Measurements from ENCODE around the gene EXOSC2.

EXOSC2 gene

DNA sequence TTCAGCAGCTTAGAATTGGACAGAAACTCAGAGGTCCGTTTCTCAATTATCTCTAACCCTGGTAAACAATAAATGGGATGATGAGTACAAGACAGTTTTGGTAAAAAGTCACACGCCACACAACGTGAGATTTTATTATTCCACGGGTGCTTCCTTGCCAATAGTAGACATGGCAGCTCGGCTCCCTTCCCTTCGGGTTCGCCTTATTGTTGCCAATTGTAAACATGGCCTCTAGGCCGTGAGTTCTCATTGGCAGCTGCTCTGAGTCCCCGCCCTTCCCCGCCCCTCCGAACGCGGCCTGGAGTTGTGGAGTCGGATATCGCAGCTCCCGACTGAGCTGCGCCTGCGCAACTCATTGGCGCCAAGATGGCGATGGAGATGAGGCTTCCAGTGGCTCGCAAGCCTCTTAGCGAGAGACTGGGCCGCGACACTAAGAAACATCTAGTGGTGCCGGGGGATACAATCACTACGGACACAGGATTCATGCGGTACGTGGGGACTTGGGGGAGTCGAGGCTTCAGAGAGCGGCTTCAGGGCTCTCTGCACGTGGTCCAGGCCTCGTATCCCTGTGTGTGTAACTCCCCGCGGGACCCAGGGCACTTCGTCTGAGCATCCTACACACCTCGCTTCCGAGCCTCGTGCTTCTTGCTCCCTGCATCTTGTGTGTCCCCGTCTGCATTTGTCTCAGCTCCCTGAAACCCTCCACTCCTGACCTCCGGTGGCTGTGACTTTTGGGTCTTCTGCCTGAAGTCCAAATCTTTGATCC, at the start of gene EXOSC2:
EXOSC2 (plus strand) TSS at position 355 of the 766 bp plus-strand sequence; CDS start at position 367, 12 bp downstream.
- peaks cover 45% of the 10 kb centered on the region for H3K36me3 Mint-ChIP-seq (ENCODE audit: low read depth)
- peak within 1 kb of the TSS; percentile 81 for H3K27ac Mint-ChIP-seq
- peak within 1 kb of the TSS; percentile 93 for H3K4me3 Mint-ChIP-seq
- intact Hi-C loops (cut with micrococcal nuclease) = loop anchor here (1.0 kb wide), 1 partner anchor 19 kb away; no protein-coding TSS in a partner anchor
- H3K4me1 Mint-ChIP-seq (ENCODE audit: low read depth) = peaks cover 24% of the 10 kb centered on the region
- no peaks in the 10 kb centered on the region for H3K9me3 Mint-ChIP-seq
- peaks cover 14% of the 10 kb centered on the region for H3K27me3 Mint-ChIP-seq

GRCh38 chr9:130651221-130651620, 42.4 kb upstream of the EXOSC2 start:
- Mint-ChIP-seq H3K27ac (no peak overlapping the region), H3K36me3 (ENCODE audit: low read depth) (no peaks in the 10 kb centered on the region), H3K4me3 (no peak overlapping the region), H3K4me1 (ENCODE audit: low read depth) (no peaks in the 10 kb centered on the region), H3K9me3 (no peaks in the 10 kb centered on the region), H3K27me3 (peaks cover 55% of the 10 kb centered on the region)
- intact Hi-C loops (cut with micrococcal nuclease) = no loop called here

DNA sequence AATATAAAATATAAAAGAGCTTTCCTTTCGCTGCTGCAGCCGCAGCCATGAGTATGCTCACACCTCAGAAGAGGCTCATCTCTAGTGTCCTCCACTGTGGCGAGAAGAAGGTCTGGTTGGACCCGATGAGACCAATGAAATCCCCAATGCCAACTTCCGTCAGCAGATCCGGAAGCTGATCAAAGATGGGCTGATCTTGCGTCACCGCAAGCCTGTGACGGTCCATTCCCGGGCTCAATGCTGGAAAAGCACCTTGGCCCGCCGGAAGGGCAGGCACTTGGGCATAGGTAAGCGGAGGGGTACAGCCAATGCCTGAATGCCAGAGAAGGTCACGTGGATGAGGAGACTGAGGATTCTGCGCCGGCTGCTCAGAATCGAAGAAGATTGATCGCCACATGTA, 41.8 kb upstream of the EXOSC2 start:
- no peaks in the 10 kb centered on the region for H3K4me1 Mint-ChIP-seq (ENCODE audit: low read depth)
- no peak overlapping the region for H3K27ac Mint-ChIP-seq
- H3K27me3 Mint-ChIP-seq = peaks cover 55% of the 10 kb centered on the region
- H3K36me3 Mint-ChIP-seq (ENCODE audit: low read depth) = no peaks in the 10 kb centered on the region
- intact Hi-C loops (cut with micrococcal nuclease) = no loop called here
- H3K9me3 Mint-ChIP-seq = no peaks in the 10 kb centered on the region
- H3K4me3 Mint-ChIP-seq = no peak overlapping the region

- H3K4me3 Mint-ChIP-seq = no peak overlapping the region
- H3K9me3 Mint-ChIP-seq = no peaks in the 10 kb centered on the region
- H3K36me3 Mint-ChIP-seq (ENCODE audit: low read depth) = no peaks in the 10 kb centered on the region
- peaks cover 4% of the 10 kb centered on the region for H3K4me1 Mint-ChIP-seq (ENCODE audit: low read depth)
- intact Hi-C loops (cut with micrococcal nuclease) = no loop called here
- H3K27ac Mint-ChIP-seq = no peak overlapping the region
- peaks cover 78% of the 10 kb centered on the region for H3K27me3 Mint-ChIP-seq
These were observed 38.7 kb upstream of the EXOSC2 start for GRCh38 chr9:130654879-130655278.

DNA sequence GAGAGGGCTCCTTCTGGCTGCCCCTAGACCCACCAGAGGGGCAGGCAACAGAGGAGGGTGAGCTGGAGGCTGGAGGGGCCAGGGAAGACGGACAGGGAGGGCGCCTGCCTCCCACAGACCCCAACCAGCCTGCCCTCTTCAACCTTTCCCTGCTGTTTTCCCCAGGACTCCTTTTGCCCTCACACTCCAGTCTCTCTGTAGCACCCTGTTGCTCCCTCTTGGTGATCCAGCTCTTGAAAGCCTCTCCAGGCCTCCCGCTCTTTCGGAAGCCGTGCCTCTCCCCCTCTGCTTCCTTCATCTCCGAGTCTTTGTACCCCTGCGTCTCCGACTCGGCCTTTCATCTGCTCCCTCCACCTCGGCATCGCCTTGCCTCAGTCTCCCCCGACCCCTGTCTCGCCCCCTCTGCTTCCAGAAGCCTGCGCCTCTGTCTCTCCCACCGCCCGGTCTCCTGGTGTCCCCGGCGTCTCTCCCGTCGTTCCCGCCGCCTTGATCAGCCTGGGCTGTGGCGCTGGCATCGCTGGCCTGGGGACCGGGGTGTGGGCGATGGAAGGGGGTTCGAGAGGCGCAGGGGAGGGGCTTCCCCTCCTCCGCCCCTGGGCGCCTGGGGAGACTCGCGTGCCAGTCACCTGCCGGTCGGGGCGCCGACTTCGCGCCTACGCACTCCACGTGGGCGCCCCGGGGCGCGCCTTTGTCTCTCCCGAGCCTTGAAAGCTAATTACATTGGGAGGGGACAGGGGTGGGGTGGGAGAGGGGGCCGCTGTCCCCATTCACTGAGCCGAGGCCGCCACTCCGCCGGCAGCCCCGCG, 34.5 kb upstream of the EXOSC2 start:
- intact Hi-C loops (cut with micrococcal nuclease) = no loop called here
- peaks cover 95% of the 10 kb centered on the region for H3K27me3 Mint-ChIP-seq
- no peak overlapping the region for H3K27ac Mint-ChIP-seq
- no peaks in the 10 kb centered on the region for H3K9me3 Mint-ChIP-seq
- H3K4me1 Mint-ChIP-seq (ENCODE audit: low read depth) = peaks cover 10% of the 10 kb centered on the region
- no peaks in the 10 kb centered on the region for H3K36me3 Mint-ChIP-seq (ENCODE audit: low read depth)
- no peak overlapping the region for H3K4me3 Mint-ChIP-seq

DNA sequence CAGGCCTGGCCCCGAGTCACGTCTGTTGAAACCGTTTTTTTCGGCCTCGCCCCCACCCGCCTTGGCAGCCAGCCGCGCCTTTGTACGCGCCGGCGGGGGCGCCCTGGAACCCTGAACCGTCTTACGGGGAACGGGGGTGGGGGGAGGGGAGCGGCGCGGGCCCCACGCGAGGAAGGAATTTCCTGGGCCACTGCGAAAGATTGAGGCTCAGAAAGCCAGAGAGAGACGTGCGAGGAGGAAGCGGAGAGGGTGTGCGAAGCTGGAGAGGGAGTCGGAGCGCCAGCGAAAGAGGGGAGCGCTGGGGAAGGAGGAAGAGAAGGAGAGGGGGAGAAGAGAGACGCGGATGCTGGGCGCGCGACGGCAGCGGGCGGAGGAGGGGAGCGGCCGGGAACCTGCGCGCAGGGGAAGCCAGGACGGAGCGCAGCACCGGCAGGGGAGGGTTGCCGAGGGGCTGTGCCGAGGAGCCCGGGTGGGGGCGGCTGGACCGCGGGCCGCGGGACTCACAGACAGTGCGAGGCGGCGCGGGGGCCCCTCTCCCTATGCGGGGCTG, 33.8 kb upstream of the EXOSC2 start:
- Mint-ChIP-seq H3K27ac (no peak overlapping the region), H3K36me3 (ENCODE audit: low read depth) (no peaks in the 10 kb centered on the region), H3K4me1 (ENCODE audit: low read depth) (peaks cover 10% of the 10 kb centered on the region), H3K27me3 (peaks cover 95% of the 10 kb centered on the region), H3K9me3 (no peaks in the 10 kb centered on the region), H3K4me3 (no peak overlapping the region)
- intact Hi-C loops (cut with micrococcal nuclease) = no loop called here

- no peaks in the 10 kb centered on the region for H3K36me3 Mint-ChIP-seq (ENCODE audit: low read depth)
- peaks cover 10% of the 10 kb centered on the region for H3K4me1 Mint-ChIP-seq (ENCODE audit: low read depth)
- no peak overlapping the region for H3K27ac Mint-ChIP-seq
- intact Hi-C loops (cut with micrococcal nuclease) = no loop called here
- no peak overlapping the region for H3K4me3 Mint-ChIP-seq
- H3K27me3 Mint-ChIP-seq = peaks cover 93% of the 10 kb centered on the region
- no peaks in the 10 kb centered on the region for H3K9me3 Mint-ChIP-seq
These were observed 33.3 kb upstream of the EXOSC2 start for GRCh38 chr9:130660326-130660682.

- Mint-ChIP-seq H3K27me3 (peaks cover 93% of the 10 kb centered on the region), H3K9me3 (no peaks in the 10 kb centered on the region), H3K4me3 (no peak overlapping the region), H3K4me1 (ENCODE audit: low read depth) (peaks cover 10% of the 10 kb centered on the region), H3K36me3 (ENCODE audit: low read depth) (no peaks in the 10 kb centered on the region), H3K27ac (no peak overlapping the region)
- intact Hi-C loops (cut with micrococcal nuclease) = no loop called here
These were observed 32.7 kb upstream of the EXOSC2 start for GRCh38 chr9:130660683-130661450.

GRCh38 chr9:130661451-130662098, 32.0 kb upstream of the EXOSC2 start:
- Mint-ChIP-seq H3K9me3 (no peaks in the 10 kb centered on the region), H3K27ac (no peak overlapping the region), H3K4me1 (ENCODE audit: low read depth) (peaks cover 10% of the 10 kb centered on the region), H3K27me3 (peaks cover 93% of the 10 kb centered on the region), H3K36me3 (ENCODE audit: low read depth) (no peaks in the 10 kb centered on the region), H3K4me3 (no peak overlapping the region)
- intact Hi-C loops (cut with micrococcal nuclease) = no loop called here

DNA sequence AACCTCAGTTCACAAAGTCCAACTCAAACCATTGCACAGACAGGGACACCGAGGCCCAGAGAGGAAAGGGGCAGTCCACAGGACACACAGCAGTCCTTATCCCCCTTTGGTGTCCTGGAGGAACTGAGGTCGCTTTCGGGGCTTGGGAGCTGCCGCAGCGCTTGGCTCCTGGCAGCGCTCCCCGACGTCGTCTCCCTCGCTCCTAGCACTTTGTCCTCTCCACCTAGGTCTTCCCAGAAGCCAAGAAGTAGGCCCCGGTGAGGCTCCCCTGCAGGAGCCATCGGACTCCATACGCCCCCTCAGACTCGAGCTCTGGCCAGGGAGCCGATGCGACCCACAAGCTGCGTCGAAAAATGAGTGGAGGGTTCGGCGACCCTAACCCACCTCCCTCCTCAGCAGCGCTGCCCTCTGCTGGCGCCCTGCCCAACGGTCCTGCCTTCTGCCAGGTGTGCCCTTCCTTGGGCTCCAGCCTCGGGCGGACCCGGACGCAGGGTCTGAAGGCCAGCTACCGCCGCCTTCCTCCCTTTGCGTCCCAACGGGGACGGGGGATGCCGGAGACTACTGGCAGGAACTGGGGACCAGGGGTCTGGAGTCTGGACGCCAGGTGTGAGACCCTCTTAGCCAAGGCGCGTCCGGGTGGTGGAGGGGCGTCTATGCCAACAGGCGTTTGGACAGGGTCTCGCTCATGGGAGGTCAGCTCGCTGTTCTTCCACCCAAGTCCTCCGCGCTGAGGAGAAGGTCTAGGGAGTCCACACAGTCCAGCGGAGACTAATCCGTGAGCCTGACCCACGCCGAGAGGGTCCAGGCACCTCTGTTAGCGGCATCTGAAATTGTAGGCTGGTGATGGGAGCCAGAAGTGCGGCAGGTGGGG, 31.2 kb upstream of the EXOSC2 start:
- Mint-ChIP-seq H3K4me3 (no peak overlapping the region), H3K27ac (no peak overlapping the region), H3K4me1 (ENCODE audit: low read depth) (peaks cover 10% of the 10 kb centered on the region), H3K36me3 (ENCODE audit: low read depth) (no peaks in the 10 kb centered on the region), H3K27me3 (peaks cover 93% of the 10 kb centered on the region), H3K9me3 (no peaks in the 10 kb centered on the region)
- intact Hi-C loops (cut with micrococcal nuclease) = no loop called here

GRCh38 chr9:130662970-130663257, 30.7 kb upstream of the EXOSC2 start:
- Mint-ChIP-seq H3K27me3 (peaks cover 94% of the 10 kb centered on the region), H3K27ac (no peak overlapping the region), H3K36me3 (ENCODE audit: low read depth) (no peaks in the 10 kb centered on the region), H3K4me3 (no peak overlapping the region), H3K9me3 (no peaks in the 10 kb centered on the region), H3K4me1 (ENCODE audit: low read depth) (peaks cover 10% of the 10 kb centered on the region)
- intact Hi-C loops (cut with micrococcal nuclease) = no loop called here

GRCh38 chr9:130663258-130663976, 30.2 kb upstream of the EXOSC2 start:
- Mint-ChIP-seq H3K4me3 (no peak overlapping the region), H3K4me1 (ENCODE audit: low read depth) (peaks cover 10% of the 10 kb centered on the region), H3K27me3 (peaks cover 94% of the 10 kb centered on the region), H3K27ac (no peak overlapping the region), H3K9me3 (no peaks in the 10 kb centered on the region), H3K36me3 (ENCODE audit: low read depth) (no peaks in the 10 kb centered on the region)
- intact Hi-C loops (cut with micrococcal nuclease) = no loop called here

Data from dendritic cell treated with granulocyte-macrophage colony-stimulating factor and Interleukin-4, amounts not matched to agents 40 ng/mL and 50 ng/mL, for 4 days (primary cell).